Measurements from ENCODE around the gene ACP7. TPM values are rescaled to one million over a fixed set of nuclear protein-coding genes. Genes with fewer than 3 reads are reported as not detected.

The ACP7 gene
- total and polyA plus RNA-seq, 9 of the 15 experiments (the other 6 are each of a cell fraction or from before 2014, with no cell fraction given), result not detected

- peak; percentile 82; the same call in 1 of the 2 replicates for TF ChIP-seq BCOR (IDR thresholded peaks at IDR 0.05)
- TF ChIP-seq SMARCB1 (IDR thresholded peaks at IDR 0.05; ENCODE audit: insufficient read length, low read depth), result no peak
- peak; percentile 45; the same call in 1 of the 2 replicates for TF ChIP-seq ERF (CRISPR knock-in tag; IDR thresholded peaks at IDR 0.05)
- TF ChIP-seq NR2C2 (CRISPR knock-in tag; IDR thresholded peaks at IDR 0.05), result peak; percentile 98
- peak; percentile 100 for TF ChIP-seq NR2C2 (tag; IDR thresholded peaks at IDR 0.05)
- peak; percentile 89 for TF ChIP-seq POLR2A (conservative IDR thresholded peaks at IDR 0.05)
- 0 out of 2 replicates have a peak, but pooled peaks have one; percentile 5 for TF ChIP-seq JUND (IDR thresholded peaks at IDR 0.05; ENCODE audit: borderline replicate concordance, low read depth, low read length)
- no peak; the same call in 2 of the 3 replicates for TF ChIP-seq JUND (tag; IDR thresholded peaks at IDR 0.05; ENCODE audit: borderline replicate concordance, low read depth, low read length)
- TF ChIP-seq PHF20 (IDR thresholded peaks at IDR 0.05; ENCODE audit: partially characterized antibody), result peak; percentile 83
- no peak for TF ChIP-seq BACH1 (tag; IDR thresholded peaks at IDR 0.05)
- TF ChIP-seq MNT (conservative IDR thresholded peaks at IDR 0.05), result peak; percentile 76 to 86; a peak in 3 of 4 replicates
- 0 out of 2 replicates have a peak, but pooled peaks have one; percentile 52 for TF ChIP-seq CBFB (CRISPR knock-in tag; IDR thresholded peaks at IDR 0.05)
- peak; percentile 55; the same call in 1 of the 2 replicates for TF ChIP-seq HBP1 (CRISPR knock-in tag; IDR thresholded peaks at IDR 0.05)
- 0 out of 2 replicates have a peak, but pooled peaks have one; percentile 15 for TF ChIP-seq GMEB1 (CRISPR knock-in tag; IDR thresholded peaks at IDR 0.05)
- no peak for TF ChIP-seq CREB1 (IDR thresholded peaks at IDR 0.05)
- 0 out of 2 replicates have a peak, but pooled peaks have one; percentile 37 for TF ChIP-seq CREB1 (CRISPR knock-in tag; IDR thresholded peaks at IDR 0.05)
- no peak for TF ChIP-seq ZNF121 (CRISPR knock-in tag; conservative IDR thresholded peaks at IDR 0.05)
- TF ChIP-seq STAT6 (CRISPR knock-in tag; IDR thresholded peaks at IDR 0.05), result peak; percentile 4; the same call in 1 of the 2 replicates
Observed at GRCh38 chr19:39125554-39126311, 41.6 kb downstream of the ACP7 start, which contains the start of gene PAK4 (continued).

All from K562 (cell line).